Germinal center (tissue), 1 donor: Measurements from ENCODE around the gene AIDA.
"Not testable (repeated sequence)": the region's sequence is repeated elsewhere in the genome, so short reads cannot be mapped to it uniquely, and the experiment has no call there.

Experiments used
- DNase-seq: peaks from one replicate; pipeline ENCODE4 v3.0.0; 2012; ENCODE audit warnings: mixed read lengths, low spot score

AIDA gene

DNA sequence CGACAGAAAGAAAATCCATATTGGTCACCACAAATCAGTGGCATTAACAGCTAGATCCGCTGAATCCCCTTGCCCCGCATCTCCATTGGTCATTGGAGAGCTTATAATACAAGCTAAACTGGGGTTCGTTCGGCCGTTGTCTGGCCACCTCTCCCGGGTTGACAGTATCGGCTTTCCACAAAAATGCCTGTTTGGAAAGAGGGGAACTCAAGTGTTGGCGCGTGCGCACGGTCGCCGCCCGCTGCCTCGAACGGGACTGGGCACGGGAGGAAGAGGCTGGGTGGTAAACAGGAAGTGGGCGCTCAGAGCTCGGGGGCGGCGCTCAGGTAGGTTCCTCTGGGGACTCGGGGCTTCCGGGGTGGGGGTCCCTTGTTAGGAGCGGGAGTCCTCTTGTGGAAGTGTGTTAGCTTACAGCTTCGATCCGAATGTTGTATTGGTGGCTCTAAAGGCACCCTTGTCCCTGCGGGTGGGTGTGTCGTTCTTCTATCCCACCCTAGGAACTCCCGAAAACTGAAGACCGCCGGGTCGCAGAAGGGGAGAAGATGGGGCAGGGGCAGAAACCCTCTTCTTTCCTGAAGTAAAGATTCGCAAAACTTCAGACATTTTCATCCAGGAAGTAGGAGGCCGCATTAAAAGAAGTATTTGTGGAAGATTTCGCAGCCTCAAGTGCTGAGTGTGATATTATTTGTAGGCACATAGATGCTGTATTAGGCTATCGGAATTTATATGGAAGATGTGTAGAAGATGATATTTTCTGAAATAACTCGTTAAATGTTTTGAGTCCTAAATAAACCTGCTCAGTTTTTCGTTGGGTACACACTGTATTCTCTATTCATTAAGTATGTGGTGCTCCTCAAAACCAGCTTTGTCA is 1.0 kb upstream of the AIDA start:
- DNase-seq: peak; percentile 92

DNA sequence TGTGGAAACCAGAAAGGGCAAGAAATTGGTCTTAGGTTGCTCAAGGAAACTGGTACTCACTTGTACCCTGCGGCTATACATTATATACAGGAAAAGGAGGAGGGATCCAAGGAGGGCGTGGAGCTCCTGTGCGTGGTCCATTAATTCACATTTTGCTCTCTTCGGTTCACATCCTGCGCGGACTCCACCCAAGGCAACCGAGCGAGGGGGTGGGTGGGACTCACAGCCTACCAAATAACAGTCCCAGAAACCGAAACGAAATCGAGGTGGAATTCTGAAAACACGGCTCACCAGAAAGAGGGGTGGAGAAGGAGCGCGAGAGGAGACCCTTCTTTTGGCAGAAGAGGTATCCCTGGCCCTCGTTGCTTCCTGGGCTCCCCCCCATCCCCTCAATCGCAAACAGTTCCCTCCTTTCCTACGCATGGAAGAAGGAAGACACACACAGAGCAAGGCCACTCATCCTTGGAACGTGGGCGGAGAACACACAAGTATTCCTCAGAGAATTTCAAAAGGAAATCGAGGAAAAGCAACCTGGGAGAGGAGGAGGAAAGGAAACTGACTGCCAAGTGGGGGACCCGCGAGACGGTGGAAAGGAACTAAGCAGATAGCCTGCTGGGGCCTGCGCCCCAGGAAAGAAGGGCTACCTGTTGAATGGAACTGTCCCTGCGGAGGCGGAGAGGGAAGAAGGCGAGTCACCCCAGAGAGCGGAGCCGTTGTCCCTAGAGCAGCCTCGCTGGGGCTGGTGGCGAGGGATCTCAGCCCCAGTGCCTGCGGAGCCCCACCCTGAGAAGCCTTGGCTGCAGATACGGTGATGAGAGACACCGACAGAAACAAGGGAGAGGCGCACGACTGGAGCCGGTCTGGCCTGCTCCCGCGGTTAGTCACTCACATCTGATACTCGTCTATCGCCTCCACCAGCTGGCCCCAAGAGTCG is 705 bp downstream of the AIDA start:
- DNase-seq: peak; percentile 66

DNA sequence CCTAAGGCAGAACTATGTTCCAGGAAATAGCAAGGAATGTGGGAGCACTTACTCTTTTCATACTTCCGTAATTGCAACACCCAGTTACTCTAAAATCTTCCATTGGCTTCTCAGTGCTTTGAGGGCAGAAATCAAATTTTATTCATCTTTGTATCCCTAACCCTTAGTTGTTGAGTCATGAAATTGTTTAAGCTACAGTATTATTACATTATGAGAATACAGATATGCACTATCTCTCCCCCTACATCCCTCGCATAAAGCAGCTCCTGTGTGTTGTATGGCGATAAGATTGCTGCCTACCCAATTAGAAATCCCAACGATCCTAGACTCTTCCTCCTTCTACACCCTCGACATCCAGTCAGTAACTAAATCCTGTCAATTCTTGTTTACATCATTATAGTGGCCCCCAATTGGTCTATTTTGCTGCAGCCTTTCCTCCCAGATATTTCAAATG is 2.6 kb downstream of the AIDA start:
- DNase-seq: no peak

DNA sequence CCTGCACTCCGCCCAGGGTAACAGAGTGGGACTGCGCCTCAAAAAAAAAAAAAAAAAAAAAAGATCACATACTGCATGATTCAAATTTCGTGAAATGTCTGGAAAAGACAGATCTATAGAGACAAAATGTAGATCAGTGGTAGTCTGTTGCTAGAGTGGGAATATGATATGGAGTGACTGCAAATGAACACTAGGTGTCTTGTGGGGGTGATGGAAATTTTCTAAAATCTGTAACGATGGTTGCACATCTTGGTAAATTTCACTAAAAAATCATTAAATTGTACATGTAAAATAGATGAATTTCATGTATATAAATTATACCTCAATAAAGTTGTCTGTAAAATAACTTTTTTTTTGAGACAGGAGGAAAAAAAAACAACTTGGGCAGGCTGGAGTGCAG is 5.5 kb downstream of the AIDA start:
- DNase-seq: no peak

DNA sequence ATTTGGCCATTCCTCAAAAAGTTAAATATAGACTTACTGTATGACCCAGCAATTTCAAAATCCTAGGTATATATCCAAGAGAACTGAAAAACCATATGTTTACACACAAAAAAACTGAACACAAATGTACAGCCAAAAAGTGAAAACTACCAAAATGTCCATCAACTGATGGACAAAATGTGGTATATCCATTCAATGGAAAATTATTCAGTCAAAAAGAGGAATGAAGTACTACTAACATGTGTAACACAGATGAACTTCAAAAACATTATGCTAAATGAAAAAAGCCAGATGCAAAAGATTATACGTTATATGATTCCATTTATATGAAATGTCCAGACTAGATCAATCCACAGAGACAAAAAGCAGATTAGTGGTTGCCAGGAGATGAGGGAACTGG is 8.0 kb downstream of the AIDA start:
- DNase-seq: no peak

DNA sequence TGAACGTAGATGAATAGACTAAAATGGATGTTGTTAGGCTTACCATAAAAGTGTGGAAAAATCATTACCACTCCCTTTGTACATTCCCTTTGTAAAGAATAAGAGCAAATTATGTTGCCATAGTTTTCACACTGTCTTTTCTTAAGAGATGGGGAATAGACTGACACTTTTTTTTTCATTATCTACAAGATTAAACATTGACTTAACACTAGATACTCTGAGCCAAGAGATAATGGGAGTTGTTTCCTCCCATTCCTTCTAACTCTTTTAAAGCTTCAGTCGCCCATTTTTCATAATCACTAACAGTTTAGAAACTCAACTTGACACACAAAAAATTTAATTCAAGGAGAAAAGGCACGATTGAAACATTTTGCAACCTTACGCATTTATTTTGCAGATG is 10.1 kb downstream of the AIDA start:
- no peak for DNase-seq

DNA sequence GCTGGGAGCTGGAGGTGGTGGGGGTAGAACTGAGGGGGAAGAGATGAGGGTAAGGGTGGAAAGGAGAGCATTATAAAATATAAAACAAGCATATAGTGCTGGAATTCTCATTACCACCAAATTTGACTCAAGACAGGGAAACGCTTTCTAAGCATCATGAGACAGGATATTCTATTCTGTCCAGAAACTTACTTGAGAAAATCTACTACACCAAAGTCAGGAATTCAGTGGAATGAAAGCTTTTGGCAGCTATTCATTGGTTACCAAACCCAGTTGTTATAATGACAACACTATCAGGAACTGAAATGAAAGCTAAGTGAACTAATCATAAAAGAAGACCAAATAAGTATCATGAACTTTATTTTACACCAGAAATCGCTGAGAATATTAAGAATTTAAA is 14.5 kb downstream of the AIDA start:
- no peak for DNase-seq

DNA sequence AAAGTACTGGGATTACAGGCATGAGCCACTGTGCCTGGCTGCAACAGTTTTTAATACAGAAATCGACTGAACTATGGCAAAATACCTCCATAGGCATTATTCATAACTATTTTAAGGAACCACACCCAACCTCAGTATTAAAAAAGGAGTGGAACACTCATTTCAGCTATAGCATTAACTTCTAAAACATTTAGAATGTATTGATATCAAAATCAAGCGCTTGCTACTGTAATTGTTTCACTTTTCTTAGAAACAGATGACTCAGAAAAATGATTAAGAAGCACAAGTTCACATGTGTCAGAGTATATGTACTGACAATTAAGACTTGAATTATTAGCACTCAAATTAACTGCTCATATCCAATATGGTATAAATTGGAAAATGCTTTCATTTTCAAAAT is 15.1 kb downstream of the AIDA start:
- DNase-seq: no peak

DNA sequence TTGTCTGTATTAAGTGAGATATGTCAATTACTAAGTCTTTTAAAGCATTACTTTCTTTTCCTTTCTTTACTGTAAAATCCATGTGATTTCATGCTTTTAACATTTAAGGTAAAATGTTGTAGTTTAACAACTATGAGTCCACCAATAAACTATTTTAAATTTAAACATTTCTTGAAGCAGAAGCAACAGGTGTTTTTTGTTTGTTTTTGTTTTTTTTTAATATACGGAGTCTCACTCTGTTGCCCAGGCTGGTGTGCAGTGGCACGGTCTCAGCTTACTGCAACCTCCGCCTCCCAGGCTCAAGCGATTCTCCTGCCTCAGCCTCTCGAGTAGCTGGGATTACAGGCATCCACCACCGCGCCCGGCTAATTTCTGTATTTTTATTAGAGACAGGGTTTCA is 15.6 kb downstream of the AIDA start:
- DNase-seq: no peak

DNA sequence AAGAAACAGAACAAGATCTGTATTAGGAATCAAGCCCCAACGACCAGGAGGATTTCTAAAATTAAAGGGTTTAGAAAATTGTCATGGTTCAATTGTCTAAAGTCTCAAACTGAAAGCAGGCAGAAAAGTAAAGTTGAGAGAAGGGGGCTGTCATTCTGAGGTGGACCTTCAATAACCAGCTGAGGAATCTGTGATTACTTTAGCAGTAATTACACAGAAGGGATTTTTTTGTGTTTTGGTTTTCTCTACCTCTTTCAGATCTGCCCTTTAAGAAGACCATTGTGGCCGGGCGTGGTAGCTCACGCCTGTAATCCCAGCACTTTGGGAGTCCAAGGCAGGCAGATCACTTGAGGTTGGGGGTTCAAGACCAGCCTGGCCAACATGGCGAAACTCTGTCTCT is 17.4 kb downstream of the AIDA start:
- DNase-seq: no peak

DNA sequence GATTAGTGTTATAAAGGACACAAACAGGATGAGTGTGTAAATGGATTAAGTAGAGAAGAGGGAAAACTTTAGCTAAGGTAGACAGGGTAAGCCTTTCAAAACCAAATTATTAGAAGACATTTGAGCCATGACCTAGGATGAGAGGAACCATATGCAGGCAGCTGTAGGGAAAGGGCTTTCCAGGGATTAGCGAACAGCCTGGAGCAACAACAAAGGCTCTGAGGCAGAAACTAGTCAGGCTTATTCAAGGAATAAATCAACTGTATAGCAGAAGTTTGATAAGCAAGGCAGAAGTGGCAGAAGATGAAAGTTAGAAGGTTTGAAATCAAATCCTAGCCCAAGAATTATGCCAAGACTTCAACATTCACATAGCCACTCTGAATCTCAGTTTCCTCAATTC is 21.3 kb downstream of the AIDA start:
- no peak for DNase-seq

DNA sequence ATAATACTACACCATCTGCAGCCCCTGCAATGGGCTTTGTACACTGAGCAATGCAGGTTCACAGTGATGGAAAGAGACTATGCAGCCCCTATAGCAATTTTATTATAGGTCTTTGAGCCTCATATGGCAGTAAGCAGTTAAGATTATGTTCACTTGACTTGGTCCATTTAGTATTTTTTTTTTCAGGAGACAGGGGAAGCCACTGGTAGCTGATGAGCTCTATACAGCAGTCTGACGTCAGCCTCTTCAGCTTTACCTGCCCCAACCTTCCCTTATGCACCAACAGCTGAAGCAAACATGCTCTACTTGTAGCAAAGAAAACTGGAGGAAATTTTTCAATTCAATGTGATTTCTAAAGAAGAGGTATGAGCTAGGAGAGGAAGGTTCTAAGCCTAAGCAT is 32.2 kb downstream of the AIDA start:
- no peak for DNase-seq

DNA sequence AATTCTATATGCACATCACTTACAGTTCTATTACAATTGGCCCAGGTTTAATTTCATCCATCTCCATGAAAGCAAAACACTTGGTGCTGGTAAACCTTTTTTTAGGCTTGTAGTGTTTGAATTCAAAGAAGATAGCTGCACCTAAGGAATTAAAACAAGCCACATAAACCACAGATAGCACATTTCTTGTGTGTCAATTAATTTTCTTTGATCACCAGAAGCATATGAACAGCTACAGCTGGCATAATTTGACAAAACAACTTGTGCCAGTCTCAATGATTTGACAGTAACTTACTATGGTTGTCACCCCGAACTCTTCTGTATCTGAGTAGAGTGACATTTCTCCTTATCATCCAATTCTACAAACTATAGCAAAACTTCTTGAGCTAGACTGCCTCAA is 42.2 kb downstream of the AIDA start:
- no peak for DNase-seq

DNA sequence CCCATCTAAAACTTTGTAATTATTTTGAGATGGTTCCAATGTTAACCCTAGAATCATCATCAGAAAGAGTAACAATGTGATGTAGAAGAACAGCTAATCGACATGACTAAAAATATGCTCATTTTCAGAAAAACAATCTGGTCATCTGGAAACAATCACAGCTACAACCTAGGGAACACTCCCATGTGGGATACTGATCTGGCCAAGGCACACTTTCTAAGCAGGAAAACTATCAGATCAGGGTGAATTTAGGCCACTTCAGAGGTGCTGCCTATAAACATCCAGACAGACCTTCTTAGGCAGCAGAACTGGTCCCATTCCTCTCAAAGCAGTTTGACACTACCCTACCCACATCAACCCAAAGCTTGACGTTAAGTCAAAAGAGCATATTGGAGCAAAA is 43.2 kb downstream of the AIDA start:
- not testable (repeated sequence) for DNase-seq

DNA sequence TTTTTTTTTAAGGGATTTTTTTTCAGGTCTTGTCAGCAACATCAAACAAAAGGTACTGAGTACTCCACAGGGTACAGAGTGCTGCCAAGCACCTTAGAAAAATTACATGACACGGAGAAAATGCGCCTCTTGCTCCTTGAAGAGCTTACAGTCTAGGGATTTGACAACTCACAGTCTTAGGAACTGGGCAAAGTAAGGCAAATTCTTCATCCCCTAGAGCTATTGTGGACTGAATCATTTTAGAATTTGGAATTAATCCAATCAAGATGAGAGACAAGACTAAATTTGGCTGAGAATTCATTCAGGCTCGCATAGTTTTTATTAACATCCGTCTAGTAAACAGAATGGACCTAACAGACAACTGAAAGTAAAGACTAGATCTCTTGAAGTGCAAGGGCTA is 44.1 kb downstream of the AIDA start:
- DNase-seq: not testable (repeated sequence)

DNA sequence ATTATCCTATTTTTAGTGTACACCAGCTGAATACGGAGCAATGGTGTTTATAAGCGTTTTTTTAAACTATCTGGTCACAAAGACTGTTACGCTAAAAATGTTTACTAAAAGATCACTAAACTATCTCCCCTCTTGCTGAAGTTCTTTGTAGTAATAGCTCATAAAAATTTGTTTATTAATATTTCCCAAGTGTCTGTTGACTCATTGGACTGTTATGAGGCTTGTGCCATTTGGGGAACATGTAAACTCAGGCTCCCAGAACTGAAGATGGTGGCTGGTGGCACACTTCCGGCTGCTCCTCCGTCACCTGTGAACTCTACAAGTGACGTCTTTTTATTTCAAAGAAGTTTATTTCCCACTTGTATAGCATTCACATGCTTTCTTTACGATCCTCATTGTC is 46.3 kb downstream of the AIDA start:
- DNase-seq: no peak

DNA sequence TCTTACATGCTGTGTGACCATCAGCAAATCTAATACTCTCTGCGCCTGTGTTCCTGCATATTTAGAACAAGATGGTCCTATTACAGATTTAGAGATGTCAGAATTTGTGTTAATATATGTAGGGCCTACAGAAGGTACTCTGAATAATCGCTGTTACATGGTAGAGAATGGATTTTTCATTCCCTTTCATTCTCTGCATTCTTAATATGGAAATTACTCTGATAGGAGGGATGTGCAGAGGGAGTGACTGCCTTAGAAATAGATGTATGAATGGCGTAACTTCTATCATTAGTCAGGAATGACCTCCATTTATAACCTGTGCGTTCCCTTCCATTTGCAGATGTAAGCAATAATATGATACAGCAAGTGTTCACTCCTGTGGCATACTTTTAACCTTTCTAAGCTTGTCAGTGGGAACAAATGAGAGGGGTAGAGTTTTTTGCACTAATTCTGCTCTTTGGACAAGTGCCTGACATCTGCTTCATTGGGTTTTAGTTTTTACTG is 48.8 kb downstream of the AIDA start:
- DNase-seq: no peak

DNA sequence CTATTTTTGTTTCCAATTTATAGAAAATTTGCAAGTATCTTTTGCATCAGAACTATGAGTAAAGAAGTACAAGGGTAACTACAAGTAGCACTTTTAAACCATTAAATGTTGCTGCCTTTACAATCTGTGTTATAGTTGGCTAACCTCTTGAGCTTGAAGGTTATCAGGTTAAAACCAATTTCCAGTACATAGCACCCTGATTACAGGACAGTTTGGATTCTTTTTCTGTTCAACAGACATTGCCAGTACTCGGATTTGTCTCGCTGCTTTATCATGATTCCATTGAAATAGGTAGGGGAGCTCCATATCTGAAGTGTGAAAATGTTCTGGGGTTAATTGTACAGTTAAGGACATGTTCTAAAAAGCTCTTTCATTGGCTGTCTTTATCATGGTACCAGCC is 54.4 kb downstream of the AIDA start:
- no peak for DNase-seq

DNA sequence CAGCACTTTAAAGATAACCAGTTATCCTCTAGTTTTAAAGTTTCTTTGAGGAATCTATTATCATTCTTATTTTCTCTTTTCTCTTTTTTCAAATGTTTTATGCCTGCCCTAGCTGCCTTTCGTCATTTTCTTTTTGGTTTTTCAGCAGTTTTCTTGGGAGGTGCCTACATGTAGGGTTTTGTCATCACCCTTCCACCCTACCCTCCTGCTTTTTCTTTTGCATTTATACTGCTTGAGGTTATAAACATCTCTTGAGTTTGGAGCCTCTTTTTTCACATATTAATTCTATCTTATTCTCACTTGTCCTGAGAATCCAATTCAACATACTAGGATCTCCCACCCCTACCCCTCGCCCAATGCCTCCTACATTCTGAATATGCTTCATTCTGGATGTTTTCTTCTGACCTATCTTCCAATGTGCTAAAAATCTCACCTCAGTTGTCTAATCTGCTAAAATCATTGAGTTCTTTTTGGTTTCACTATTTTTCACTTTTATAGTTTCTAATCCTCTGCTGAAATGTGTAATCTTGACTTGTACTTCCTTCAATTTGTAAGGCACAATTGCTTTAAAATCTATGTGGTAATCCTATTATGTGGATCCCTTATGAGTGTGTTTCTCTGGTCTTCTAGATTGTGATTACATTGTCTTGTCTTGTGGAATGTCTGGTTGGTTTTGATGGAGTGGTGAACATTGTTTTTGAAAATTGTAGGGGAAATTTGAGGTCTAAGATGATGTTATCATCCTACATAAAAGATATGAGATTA is 55.7 kb downstream of the AIDA start:
- DNase-seq: no peak

DNA sequence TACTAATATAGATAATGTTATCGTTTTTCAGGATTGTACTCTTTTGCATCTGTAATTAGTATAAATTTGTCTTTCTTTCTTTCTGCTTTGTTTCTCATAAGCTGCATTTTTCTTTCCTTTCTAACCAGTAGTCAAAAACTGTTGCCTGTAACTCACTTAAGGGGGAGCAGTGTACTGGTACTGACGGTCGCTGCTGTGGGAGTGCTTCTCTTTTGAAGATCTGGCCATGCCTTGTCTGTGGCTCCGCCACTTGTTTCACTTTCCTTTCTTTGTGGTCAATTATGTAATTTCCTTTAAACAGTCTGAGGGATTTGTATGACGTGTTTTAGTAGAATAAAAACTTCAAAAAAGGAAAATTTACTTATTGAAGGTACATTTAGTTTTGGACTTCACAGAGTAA is 57.4 kb downstream of the AIDA start:
- peak; percentile 41 for DNase-seq

DNA sequence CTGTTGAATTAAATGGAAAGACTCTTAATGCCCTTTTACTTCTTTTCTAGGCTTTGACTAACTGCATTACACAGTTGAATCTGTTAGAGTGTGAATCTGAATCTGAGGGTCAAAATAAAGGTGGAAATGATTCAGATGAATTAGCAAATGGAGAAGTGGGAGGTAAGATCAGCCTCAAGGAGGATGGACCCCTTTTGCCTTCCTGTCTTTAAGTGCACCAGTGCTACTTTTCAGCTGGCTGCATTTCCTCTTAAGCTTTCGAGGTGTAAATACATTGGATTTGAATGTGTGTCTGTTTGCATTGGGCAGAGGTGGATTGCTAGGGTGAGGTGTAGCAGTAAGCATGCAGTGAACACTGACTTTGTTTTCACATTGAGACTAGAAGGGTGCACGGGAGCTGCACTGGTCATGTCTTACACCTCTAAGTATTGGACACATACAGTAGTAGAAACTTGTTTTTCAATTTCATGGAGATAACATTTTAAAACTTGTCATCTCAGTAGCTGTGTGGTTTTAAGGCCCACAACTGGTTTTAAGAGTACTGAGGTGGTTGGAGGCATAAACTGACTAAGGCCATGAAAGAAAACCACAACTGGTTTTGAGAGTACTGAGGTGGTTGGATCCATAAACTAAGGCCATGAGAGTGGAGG is 59.0 kb downstream of the AIDA start:
- DNase-seq: no peak

DNA sequence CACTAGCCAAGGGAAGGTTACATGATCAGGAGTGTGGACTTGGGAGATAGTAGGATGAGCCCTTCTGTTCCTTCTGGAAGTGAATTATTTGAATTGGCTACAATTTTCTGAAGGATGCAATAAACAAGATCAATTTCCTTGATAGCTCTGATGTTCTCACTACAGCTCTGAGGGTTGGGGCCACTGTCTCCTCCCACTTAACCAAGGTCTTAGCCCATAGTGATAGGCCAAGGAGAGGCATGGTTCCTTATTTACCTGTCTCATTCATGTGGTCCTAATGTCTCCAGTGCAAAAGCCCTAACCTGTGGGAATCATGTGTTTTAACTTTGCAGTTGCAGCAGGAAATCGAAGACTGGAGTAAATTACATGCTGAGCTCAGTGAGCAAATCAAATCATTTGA is 59.6 kb downstream of the AIDA start:
- DNase-seq: no peak
